HFFc6 (cell line): ENCODE results near the gene DOCK4. TPM values are rescaled to one million over a fixed set of nuclear protein-coding genes. Genes with fewer than 3 reads are reported as not detected.

Experiments used
- DNase-seq: peaks from one replicate; pipeline ENCODE4 v3.0.0-alpha.2; 2018
- H3K27ac Mint-ChIP-seq: 2 replicates; pipeline ENCODE4 v1.8.0; 2020; ENCODE audit warnings: mild to moderate bottlenecking, mixed read lengths
- H3K27me3 Mint-ChIP-seq: 2 replicates; pipeline ENCODE4 v1.8.0; 2021; ENCODE audit warnings: mild to moderate bottlenecking, moderate library complexity, mixed read lengths; ENCODE audit not compliant: insufficient read depth
- H3K36me3 Mint-ChIP-seq: 2 replicates; pipeline ENCODE4 v1.8.0; 2021; ENCODE audit warnings: low read depth, mixed read lengths
- H3K4me1 Mint-ChIP-seq: 2 replicates; pipeline ENCODE4 v1.8.0; 2020; ENCODE audit warnings: low read depth, mixed read lengths
- H3K4me3 Mint-ChIP-seq: 2 replicates; pipeline ENCODE4 v1.8.0; 2020; ENCODE audit warnings: mild to moderate bottlenecking, moderate library complexity, mixed read lengths
- H3K9me3 Mint-ChIP-seq: 2 replicates; pipeline ENCODE4 v1.8.0; 2020; ENCODE audit warnings: mild to moderate bottlenecking, mixed read lengths
- total RNA-seq, 6 experiments: library from RNA; stranded (reverse); fragmentation: NEBNext Ultra II Directional; extraction: Animal tissue kit (Norgen Biotek cat#: 25700); gene quantifications; 2 replicates in 1 of 6; 3 replicates in 5 of 6; pipeline ENCODE4 v1.2.3, GENCODE V29; 2021
- TF ChIP-seq, protein P1 (sequence below): fragments of 200-600 bp; sonication (generic); IDR thresholded peaks from 2 replicates; pipeline ENCODE4 v1.5.0; 2021; ENCODE audit warnings: antibody characterized with exemption, mild to moderate bottlenecking

DOCK4 gene
- total RNA-seq, 6 experiments from 2014 or later: 2.2 to 3.9 (median 3.3) TPM

DNA sequence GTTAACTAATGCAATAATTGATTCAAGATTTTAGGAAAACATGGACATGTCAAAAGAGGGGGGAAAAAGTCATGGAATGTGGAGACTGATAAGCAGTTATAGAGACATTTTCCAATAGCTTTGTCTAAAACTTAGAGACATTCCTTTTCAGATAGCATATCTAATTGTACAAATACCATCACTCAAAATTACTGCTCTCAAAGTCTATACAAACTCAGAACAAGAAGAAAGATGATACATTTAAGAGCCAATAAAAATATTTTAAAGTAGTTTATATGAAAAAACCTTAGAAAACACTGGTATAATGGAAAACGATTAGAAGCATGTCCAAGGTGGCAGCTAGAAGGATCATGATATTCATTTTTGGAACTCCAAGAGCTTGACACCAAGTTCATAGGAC lies 146.5 kb downstream of the DOCK4 start:
- Mint-ChIP-seq H3K27ac (no peak overlapping the region), H3K27me3 (no peaks in the 10 kb centered on the region; the same call in 1 of the 2 replicates), H3K9me3 (no peaks in the 10 kb centered on the region), H3K36me3 (no peaks in the 10 kb centered on the region), H3K4me1 (no peaks in the 10 kb centered on the region), H3K4me3 (no peak overlapping the region)
- TF ChIP-seq, protein P1, sequence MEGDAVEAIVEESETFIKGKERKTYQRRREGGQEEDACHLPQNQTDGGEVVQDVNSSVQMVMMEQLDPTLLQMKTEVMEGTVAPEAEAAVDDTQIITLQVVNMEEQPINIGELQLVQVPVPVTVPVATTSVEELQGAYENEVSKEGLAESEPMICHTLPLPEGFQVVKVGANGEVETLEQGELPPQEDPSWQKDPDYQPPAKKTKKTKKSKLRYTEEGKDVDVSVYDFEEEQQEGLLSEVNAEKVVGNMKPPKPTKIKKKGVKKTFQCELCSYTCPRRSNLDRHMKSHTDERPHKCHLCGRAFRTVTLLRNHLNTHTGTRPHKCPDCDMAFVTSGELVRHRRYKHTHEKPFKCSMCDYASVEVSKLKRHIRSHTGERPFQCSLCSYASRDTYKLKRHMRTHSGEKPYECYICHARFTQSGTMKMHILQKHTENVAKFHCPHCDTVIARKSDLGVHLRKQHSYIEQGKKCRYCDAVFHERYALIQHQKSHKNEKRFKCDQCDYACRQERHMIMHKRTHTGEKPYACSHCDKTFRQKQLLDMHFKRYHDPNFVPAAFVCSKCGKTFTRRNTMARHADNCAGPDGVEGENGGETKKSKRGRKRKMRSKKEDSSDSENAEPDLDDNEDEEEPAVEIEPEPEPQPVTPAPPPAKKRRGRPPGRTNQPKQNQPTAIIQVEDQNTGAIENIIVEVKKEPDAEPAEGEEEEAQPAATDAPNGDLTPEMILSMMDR: no peak
- DNase-seq: no peak

DNA sequence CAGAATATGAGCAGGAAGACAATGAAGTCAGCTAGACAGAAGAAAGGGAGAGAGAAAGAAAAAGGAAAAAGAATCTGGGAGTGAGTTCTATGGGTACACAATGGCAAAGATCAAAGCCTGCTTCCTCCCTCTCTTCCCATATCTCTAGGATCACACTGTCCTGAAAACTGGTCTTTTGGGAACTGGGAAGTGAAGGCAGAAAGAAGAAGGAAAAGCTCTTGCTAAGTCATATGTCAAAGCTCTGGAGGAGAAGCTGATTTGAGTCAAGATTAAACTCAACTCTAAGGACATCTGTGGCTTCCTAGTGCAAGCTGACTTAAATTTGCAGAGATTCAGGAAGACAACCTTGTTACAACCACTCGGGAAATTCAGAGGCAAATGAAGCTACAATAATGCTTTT lies 147.5 kb downstream of the DOCK4 start:
- Mint-ChIP-seq H3K27ac (no peak overlapping the region), H3K27me3 (no peaks in the 10 kb centered on the region), H3K36me3 (no peaks in the 10 kb centered on the region)

GRCh38 chr7:112056409-112056808 lies 149.8 kb downstream of the DOCK4 start:
- H3K27ac Mint-ChIP-seq: no peak overlapping the region
- no peaks in the 10 kb centered on the region for H3K27me3 Mint-ChIP-seq
- DNase-seq: no peak
- H3K4me3 Mint-ChIP-seq: no peak overlapping the region
- peaks cover 13% of the 10 kb centered on the region for H3K4me1 Mint-ChIP-seq
- TF ChIP-seq, protein P1: no peak
- H3K9me3 Mint-ChIP-seq: no peaks in the 10 kb centered on the region
- no peaks in the 10 kb centered on the region for H3K36me3 Mint-ChIP-seq

More for the DNA sequence above, 147.5 kb downstream of the DOCK4 start:
- Mint-ChIP-seq H3K9me3 (no peaks in the 10 kb centered on the region), H3K4me3 (no peak overlapping the region), H3K4me1 (no peaks in the 10 kb centered on the region)
- TF ChIP-seq, protein P1: no peak
- no peak for DNase-seq

- no peaks in the 10 kb centered on the region; the same call in 1 of the 2 replicates for H3K27me3 Mint-ChIP-seq
- TF ChIP-seq, protein P1: no peak
- H3K36me3 Mint-ChIP-seq: no peaks in the 10 kb centered on the region
- no peak overlapping the region for H3K27ac Mint-ChIP-seq
- H3K9me3 Mint-ChIP-seq: no peaks in the 10 kb centered on the region
- no peak overlapping the region for H3K4me3 Mint-ChIP-seq
- no peak for DNase-seq
- peaks cover 13% of the 10 kb centered on the region for H3K4me1 Mint-ChIP-seq
Measured at GRCh38 chr7:112053737-112054069, 152.5 kb downstream of the DOCK4 start.

DNA sequence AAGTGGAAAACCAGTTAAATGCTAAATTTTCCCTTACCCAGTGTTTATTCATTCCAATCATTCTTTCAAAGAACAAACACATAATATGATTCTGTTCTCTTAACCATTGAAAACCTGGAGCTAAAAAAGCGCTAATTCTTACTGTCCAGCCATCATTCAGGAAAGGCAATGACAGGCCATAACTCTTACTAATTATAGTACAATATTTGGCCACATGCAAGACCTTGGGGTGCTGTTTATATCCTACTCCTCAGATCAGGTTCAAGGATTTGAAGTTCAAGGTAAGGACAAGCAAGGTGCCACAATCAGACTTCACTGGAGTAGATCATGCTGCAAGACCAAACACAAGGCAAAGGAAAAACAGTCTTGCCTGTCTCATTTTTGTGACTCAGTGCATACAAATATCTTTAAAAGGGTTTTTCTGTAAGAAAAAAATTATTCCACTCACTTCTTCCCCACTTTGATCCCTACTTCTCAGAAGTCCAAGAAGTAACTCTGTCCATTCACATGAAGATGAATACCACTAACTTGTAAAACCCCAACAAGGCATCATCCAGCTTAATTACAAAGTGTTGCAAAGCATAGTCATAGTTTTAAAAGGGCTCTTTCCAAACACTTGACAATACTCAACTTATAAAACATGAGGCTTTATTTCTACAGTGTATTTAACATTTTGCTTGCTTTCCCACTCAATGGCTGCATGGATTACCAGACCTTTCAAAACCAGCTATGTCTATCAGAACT lies 153.0 kb downstream of the DOCK4 start:
- no peak for DNase-seq
- no peaks in the 10 kb centered on the region for H3K9me3 Mint-ChIP-seq
- TF ChIP-seq, protein P1: no peak
- peaks cover 13% of the 10 kb centered on the region for H3K4me1 Mint-ChIP-seq
- no peak overlapping the region for H3K4me3 Mint-ChIP-seq
- no peaks in the 10 kb centered on the region for H3K36me3 Mint-ChIP-seq
- H3K27ac Mint-ChIP-seq: no peak overlapping the region
- H3K27me3 Mint-ChIP-seq: no peaks in the 10 kb centered on the region; the same call in 1 of the 2 replicates
